GM21825 (cell line): ENCODE measurements around the gene TSPAN14.

ENCODE experiments used
- ATAC-seq: cut with Tn5 transposase; IDR thresholded peaks from one replicate; pipeline ENCODE4 v1.9.1; 2021; ENCODE audit warnings: mild to moderate bottlenecking, moderate library complexity; ENCODE audit not compliant: unreplicated experiment

Gene TSPAN14

DNA sequence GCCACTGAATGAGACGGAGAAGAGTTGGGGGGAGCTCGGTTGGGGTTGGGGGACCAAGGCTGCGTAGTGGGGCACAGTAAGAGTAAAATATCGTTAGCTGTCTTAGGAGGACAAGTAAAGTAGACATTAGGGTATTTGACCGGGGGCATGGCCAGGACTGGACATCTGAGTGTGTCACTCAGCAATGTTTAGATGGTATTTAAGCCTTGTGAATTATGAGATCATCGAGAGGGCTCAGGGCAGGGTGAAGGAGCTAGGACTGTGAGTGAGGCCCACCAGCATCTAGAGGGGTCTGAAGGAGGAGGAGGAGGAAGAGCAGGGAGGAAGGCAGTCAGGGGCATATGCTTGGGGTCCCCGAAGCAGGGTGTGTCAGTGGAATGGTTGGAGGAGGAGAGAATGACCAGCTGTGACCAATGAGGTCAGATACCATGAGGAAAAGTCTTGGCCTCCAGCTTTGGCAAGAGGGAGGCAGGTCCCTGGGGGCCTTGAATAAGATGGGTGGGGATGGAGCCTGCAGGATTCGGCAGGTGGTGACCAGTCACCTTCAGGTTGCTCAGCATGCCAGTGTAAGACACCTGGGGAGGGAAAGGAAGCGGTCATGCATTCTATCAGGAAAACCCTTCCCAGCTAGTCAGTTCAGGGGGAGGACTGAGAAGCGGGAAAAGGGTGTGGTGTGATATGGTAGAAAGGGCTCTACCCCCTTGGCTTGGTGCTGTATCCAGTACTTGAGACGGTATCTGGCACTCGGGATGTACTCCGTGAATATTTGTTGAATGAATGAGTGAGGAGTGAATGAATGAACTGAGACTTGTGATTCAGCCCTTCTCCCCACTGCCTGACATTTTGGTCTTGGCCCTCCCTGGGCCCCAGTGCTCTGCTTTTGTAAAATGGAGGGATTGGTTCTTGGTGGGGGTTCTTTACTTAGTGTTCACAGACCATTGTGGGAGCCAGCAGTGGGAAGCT, 48.8 kb downstream of the TSPAN14 start:
- ATAC-seq: no peak

DNA sequence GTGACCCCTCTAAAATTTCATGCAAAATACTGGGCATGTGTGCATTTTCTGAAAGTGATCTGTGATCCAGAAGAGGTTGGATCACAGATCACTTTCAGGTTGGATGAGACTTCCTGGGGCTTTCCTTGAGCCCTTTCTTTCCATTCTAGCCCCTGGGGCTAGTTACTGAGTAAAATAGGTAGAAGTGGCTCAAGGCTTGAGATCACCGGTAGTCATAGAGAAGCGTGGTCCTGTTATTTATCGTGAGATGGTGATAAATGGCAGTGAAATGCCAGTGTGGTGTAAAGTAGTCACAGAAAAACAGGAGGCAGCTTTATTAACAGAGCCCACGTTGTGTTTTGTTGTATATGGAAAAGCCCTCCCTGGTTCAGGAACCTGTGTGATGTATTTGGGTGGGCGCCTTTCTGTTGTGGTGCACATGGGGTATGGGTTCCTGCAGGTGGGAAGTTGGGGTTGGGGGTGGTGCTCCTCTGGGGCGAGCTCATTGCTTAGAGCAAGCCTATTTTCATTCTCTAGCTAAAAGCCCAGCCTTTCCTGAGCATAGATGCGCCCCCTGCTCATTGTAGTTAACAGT, 49.6 kb downstream of the TSPAN14 start:
- ATAC-seq: no peak

DNA sequence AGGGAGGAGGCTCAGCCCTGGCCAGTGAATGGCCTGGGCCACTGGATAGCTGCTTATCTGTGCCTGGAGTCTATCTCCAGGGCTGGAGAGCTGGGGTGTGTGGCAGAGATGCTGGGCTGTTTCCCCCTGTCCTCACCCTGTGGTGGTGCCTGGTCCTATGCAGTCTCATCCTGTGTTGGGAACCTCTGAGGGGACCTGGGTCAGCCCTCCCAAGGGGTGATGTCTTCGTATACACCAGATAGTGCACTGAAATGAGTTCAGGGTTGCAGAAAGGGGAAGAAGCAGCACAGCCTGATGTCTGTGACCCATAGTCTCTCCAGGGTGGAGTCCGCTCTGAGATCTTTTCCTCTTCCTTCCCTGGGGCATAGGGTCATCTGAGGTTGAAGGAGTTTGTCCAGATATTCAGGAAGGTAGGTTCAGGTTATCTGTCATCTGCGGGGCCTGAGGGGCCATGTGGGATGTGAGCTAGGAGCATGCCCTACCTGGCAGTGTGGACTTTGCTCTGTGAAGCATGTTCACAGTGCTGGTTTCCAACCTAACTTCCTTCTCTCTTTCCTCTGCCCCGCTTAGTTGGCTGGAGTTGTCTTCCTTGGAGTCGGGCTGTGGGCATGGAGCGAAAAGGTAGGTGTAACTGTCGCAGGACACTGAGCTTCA, 50.2 kb downstream of the TSPAN14 start:
- ATAC-seq: no peak

DNA sequence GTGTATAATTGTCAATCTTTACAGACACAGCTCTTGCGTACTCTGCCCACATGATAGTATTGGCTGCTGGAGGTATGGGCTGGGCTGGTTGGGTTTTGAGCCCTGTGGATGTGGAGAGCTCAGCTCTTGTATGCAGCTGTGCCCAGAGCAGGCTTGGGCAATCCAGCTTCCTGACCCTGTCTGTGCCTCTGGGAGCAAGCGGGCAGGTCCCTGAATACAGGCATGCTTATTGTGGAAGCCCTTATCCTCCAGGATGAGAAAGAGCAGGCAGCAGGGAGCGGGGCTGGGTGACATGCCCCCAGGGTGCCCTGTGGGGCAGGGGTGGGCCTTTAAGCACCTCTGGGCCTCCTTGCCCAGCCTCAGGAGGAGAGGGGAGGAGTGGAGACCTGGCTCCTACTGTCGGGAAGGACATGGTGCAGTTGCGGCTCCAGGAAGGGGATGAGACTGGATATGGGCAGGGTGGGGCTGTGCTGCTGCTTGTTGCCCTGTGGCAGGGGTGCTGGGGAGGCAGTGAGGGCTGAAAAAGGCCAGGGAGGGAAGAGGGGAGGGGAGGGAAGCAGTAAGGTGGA, 50.9 kb downstream of the TSPAN14 start:
- no peak for ATAC-seq

GRCh38 chr10:80506189-80506575, 52.1 kb downstream of the TSPAN14 start:
- no peak for ATAC-seq

GRCh38 chr10:80506836-80507487, 52.9 kb downstream of the TSPAN14 start:
- no peak for ATAC-seq

DNA sequence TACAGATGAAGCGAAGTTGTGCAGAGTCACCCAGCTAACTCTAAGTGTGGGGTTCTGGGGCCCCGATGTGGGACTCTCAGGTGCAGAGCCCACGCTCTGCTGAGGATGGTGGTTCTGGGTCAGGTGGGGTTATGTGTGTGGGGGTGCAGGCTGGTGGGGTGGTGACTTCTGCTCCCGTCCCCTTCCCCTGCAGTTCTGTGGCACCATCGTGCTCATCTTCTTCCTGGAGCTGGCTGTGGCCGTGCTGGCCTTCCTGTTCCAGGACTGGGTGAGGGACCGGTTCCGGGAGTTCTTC, 54.9 kb downstream of the TSPAN14 start:
- ATAC-seq: no peak

DNA sequence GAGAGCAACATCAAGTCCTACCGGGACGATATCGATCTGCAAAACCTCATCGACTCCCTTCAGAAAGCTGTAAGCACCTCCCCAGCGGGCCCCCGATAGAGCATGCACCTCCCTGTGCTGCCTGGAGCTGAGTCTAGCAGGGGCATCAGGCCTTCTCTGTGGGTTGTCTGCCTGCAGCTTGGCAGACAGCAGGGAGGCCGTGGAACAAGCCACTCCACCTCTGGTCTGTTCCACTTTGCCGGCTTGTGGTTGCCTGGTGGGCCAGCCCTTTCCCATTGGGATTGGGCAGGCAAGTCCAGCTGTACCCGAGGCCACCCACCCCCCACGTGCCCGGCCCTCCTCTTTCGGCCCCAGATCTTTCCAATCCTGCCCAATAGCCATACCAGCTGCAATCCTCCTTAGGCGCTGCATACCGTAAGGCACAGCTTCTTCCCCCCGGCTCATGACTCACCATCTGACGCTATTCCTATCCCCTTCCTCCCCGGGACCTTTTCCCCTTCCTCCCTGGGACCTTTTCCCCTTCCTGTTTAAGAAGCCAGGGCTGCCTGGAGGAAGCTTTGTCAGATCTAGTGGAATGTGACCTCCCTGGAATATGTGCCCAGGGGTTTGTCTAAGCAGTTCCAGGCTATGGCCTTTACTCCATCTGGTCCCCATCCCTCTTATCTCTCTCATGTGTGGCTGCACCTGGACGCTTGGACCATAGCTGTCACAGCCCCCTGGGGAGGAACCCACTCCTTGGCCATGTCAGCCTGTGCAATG, 55.5 kb downstream of the TSPAN14 start:
- no peak for ATAC-seq

DNA sequence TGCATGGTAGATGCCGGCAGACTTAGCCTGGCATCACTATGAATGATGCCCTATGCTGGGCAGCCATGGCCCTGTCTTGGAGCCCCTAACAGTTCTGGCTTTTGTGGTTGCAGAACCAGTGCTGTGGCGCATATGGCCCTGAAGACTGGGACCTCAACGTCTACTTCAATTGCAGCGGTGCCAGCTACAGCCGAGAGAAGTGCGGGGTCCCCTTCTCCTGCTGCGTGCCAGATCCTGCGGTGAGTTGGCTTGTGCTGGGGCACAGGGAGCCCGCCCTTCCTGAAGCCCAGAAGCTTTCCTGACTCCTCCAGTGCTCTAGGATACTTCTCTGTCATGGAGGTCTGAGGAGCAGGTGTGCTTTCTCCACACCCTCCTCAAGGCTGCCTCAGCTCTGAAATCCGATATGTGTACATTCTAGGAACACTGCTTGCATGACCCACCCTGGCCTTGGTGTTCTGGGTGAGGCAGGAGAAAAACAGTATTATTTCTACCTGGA, 58.0 kb downstream of the TSPAN14 start:
- no peak for ATAC-seq

DNA sequence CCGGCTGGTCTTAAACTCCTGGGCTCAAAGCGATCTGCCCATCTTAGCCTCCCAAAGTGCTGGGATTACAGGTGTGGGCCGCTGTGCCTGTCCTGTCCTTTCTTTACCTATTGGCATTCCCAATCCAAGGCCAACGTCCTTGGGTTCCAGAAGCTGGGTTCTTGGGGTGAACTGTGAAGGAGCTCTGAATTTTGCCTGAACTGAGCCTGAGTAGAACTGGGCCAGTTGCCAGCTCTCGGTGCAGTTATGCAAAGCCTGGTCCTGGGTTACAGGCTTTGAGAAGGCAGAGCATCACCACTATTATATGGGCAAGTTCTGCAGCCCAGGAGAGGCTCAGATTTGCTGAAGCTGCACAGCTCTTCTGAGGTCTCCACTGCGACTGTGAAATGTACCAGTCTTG, 59.0 kb downstream of the TSPAN14 start:
- no peak for ATAC-seq

- no peak for ATAC-seq
Measured at GRCh38 chr10:80515511-80515910, 61.4 kb downstream of the TSPAN14 start.

DNA sequence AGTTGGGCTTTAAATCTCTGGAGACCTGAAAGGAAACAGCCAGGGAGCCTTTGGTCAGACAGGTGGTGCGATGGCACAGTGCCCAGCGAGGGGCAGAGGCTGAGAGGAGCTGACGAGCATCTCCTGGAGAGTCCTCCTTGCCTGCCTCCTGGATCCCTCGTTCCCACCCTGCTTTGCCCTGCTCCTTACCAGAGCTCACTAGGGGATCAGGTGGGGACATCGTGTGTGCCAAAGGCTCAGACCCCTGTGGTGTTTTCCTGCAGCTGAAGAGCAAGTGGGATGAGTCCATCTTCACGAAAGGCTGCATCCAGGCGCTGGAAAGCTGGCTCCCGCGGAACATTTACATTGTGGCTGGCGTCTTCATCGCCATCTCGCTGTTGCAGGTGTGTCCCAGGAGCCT, 61.8 kb downstream of the TSPAN14 start:
- ATAC-seq: no peak

DNA sequence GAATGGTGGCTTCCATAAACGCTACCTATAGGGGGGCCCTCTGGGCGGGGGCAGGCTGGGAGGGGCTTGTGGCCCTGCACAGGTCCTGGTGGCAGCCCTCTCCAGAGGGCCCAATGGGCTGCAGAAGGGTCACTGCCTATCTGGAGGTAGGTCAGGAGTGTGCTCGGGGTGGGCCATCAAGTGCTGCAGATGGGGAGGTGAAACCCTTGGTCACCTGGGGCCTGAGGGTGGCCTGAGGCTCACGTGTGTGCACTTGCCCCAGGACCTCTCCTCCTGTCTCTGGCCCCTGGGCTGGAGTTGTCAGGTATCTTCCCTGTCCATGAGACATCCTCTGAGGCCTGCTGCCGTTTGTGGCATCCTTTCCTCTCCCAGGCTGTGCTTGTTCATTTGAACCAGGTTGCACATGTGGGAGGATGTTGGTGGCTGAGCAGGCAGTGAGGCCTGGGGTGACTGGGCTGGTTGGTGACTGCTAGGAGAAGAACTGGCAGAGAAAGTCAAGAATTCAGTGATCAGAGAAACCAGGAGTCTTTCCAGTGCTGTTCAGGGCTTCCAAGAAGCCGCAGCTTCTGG, 62.5 kb downstream of the TSPAN14 start:
- no peak for ATAC-seq

GRCh38 chr10:80517416-80518142, 63.5 kb downstream of the TSPAN14 start:
- no peak for ATAC-seq

GRCh38 chr10:80518143-80518806, 64.2 kb downstream of the TSPAN14 start:
- no peak for ATAC-seq

- no peak for ATAC-seq
Measured at GRCh38 chr10:80518807-80519360, 64.8 kb downstream of the TSPAN14 start.

DNA sequence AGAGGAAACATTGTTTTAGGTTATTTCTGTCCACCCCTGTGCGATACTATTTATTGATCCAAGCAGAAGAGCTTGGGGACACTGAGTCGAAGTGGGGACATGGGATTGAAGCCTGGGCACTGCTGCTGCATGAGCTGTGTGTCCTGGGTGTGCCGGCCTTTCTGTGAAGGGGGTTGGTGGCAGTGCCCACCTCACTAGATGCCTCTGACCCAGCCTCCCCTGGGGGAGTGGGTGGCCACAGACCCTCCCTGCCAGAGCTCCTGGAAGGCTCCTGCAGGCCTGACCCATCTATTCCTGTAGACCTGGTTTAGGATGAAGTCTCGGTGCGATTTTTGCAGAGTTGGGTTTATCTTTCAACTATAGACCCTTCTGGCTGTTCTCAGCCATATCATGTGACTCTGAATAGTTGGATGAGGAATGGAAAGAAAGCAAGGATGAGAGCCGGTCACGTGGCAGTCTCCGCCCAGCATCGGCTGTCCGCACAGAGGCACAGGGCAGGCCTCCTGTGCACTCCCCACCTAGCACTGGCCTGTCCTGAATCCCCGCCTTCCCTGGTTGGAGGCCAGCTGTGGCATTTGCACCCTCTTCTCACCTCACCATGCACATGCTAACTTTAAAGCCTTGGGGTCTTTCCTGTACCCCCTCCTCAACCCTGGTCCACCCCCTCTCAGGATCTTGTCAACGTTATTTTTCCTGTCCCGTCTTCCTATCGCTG, 66.0 kb downstream of the TSPAN14 start:
- ATAC-seq: no peak
